GM23248 (cell line): Measurements from ENCODE around the gene EVL.

ENCODE experiments used
- EZH2 ChIP-seq: fragments of 200-600 bp; sonication (generic); IDR thresholded peaks from 2 replicates; pipeline ENCODE4 v1.6.1; 2018; ENCODE audit warnings: antibody characterized with exemption, mild to moderate bottlenecking; ENCODE audit not compliant: insufficient read depth, poor library complexity, severe bottlenecking
- EZH2phosphoT487 ChIP-seq: fragments of 200-600 bp; sonication (generic); IDR thresholded peaks from 2 replicates; pipeline ENCODE4 v1.6.1; 2018; ENCODE audit warnings: antibody characterized with exemption, moderate library complexity, mild to moderate bottlenecking, low read depth; ENCODE audit not compliant: insufficient read depth

DNA sequence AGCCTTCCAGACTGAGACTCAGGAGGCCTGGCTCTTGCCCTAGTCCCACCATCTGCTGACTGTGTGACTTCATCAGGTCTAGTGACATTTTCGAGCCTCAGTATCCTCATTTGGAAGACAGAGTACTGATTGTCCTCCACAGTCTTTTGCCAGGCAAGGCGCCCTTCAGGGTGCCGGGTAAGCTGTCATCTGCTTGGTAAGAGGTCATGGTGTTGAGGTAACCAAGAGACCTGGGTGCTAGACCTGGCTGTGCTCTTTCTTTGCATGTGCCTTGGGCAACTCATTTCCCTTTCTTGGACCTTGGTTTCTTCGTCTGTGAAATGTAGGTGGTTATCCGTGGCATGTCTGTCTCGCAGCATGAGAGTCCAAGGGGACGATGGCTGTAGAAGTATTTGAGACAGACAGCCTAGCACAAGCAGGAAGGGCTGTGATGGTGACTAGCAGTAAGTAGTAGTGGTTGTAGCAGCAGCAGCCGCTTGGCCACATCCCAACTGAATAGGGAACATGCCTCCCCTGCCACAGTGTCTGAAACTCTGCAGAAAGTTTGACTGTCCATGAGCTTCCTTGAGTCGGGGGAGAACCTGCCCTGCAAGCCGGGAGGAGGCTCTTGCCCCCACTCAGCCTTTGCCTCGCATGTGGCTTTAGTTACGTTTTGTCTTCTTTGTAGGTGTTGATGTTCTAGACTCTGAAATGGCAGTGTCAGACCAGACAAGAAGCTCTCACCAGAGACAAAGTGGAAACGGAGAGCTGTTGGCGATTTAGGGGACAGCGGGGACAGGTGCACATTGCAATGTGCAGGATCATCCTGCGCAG lies 40.3 kb downstream of the EVL start:
- TF ChIP-seq EZH2, result no peak
- TF ChIP-seq EZH2phosphoT487, result no peak
